Islet precursor cell (in vitro differentiated cells): Measurements from ENCODE around the gene HDGFL2.
"Not testable (repeated sequence)": the region's sequence is repeated elsewhere in the genome, so short reads cannot be mapped to it uniquely, and the experiment has no call there.

ENCODE experiments used
- DNase-seq: peaks from one replicate; pipeline ENCODE4 v3.0.0-alpha.2; 2018

Gene HDGFL2

GRCh38 chr19:4536798-4537197 lies 64.7 kb downstream of the HDGFL2 start:
- DNase-seq: no peak

- no peak for DNase-seq
Measured at GRCh38 chr19:4537953-4538600, 66.0 kb downstream of the HDGFL2 start.

GRCh38 chr19:4538601-4538954 lies 66.5 kb downstream of the HDGFL2 start:
- DNase-seq: no peak

- no peak for DNase-seq
Measured at GRCh38 chr19:4539169-4539692, 67.1 kb downstream of the HDGFL2 start.

- DNase-seq: no peak
Measured at GRCh38 chr19:4539693-4540581, 67.8 kb downstream of the HDGFL2 start, which contains the start of gene LRG1. Gene LRG1, minus strand, starts transcription at chr19:4540036. Its CDS starts 23 bp downstream, at chr19:4540013.

GRCh38 chr19:4541114-4541805 lies 69.2 kb downstream of the HDGFL2 start:
- DNase-seq: no peak

GRCh38 chr19:4541806-4542145 lies 69.7 kb downstream of the HDGFL2 start:
- DNase-seq: not testable (repeated sequence)

GRCh38 chr19:4542896-4543841 lies 71.1 kb downstream of the HDGFL2 start:
- no peak for DNase-seq

- no peak for DNase-seq
Measured at GRCh38 chr19:4543842-4544647, 71.9 kb downstream of the HDGFL2 start.

- DNase-seq: no peak
Measured at GRCh38 chr19:4547303-4548237, 75.5 kb downstream of the HDGFL2 start.

GRCh38 chr19:4548238-4548584 lies 76.1 kb downstream of the HDGFL2 start:
- no peak for DNase-seq

GRCh38 chr19:4550018-4550417 lies 77.9 kb downstream of the HDGFL2 start:
- DNase-seq: no peak

GRCh38 chr19:4550479-4551050 lies 78.5 kb downstream of the HDGFL2 start:
- DNase-seq: no peak
